K562 (cell line): ENCODE data around the gene EYA3.

Source experiments
- CEBPB ChIP-seq: fragments of 450-650 bp; IDR thresholded peaks from 2 replicates; pipeline ENCODE4 v1.6.1; 2016; ENCODE audit warnings: missing genetic modification characterization, missing compliant biosample characterization
- POLR2A ChIP-seq: fragments of 450-650 bp; conservative IDR thresholded peaks from 2 replicates; pipeline ENCODE4 v1.6.1; 2016
- ZNF282 ChIP-seq: sonication (generic); formaldehyde crosslinking; IDR thresholded peaks from 2 replicates; pipeline ENCODE4 v1.8.1; 2023; ENCODE audit warnings: missing genetic modification reagents

DNA sequence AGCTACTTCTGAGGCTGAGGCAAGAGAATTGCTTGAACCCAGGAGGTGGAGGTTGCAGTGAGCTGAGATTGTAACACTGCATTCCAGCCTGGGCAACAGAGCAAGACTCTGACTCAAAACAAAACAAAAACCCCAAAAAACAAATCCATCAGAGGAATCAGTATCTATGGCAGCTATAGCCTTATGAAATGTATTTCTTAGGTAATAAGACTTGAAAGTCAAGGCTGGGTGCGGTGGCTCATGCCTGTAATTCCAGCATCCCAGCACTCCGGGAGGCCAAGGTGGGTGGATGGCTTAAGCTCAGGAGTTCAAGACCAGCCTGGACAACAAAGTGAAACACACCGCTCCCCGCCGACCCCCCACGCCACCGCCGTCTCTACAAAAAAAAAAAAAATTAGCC lies 31.1 kb upstream of the EYA3 start:
- TF ChIP-seq ZNF282 (no peak), CEBPB (tag) (no peak), POLR2A (no peak)
